ENCODE data around the gene ESPNL. TPM values are rescaled to one million over a fixed set of nuclear protein-coding genes. Genes with fewer than 3 reads are reported as not detected.

ESPNL gene
- total and polyA plus RNA-seq, 9 of the 15 experiments (the other 6 are each of a cell fraction or from before 2014, with no cell fraction given) = 0.03 to 0.09 (median 0.05) TPM; not detected in 3

DNA sequence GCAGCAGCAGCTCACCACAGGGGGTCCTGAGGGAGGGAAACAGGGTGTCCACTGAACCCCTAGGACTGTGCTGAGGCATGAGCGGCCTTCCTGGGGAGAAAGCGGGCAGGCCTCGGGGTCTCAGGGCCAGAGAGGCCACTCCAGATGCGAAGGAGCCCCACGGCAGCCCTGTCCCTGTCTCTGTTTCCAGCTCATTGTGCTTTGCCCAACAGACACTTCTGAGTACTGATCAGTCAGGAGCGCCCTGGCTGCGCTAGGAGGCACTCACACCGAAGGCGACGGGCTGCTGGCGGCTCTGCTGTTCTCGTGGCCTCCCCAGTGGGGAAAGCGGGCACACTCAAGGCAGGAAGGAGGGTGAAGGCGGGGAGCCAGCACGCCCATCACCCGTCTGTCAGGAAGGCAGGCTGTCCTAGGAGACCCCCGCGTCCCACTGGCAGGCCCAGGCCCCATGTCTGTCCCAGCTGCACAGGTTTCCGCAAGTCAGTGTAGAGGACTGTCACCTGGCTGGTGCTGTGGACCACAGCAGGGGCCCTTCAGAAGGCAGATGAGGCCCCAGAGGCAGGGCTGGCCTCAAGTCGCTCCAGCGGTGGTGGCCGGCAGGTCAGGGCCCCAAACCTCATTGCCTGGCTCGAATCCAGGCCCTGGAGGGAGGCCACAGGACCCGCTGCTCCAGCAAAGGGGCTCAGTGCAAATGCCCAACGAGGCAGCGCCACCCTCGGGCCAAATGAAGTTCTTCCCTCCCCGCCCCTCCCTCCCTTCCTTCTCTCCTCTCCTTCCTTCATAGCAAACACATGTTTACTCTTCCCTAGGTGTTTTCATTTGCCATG is 6.8 kb downstream of the ESPNL start:
- peak; percentile 78 for ATAC-seq
- in situ Hi-C loops (cut with MboI) = loop anchor here (10.0 kb wide), 1 partner anchor 252 kb away; the partner anchor contains the start of gene RAMP1
- BruUV-seq (replicated peaks) = no TSS peak
- peak overlapping the region; percentile 88 for H2AFZ ChIP-seq (ENCODE audit: low read depth, low read length)
- POLR2A ChIA-PET = no interaction called here
- DNase-seq (ENCODE audit: extremely low read depth in 1 of 4, low spot score in 3 of 4) = peak; percentile 63 to 75 (median 71)
- no peak overlapping the region for H3K27ac ChIP-seq (ENCODE audit: extremely low read depth, low read depth, low read length)
- CTCF ChIA-PET (ENCODE audit: low intra/inter-chr PET ratio) = interaction anchor here (0.7 to 1.8 kb wide), 2 partner anchors 184 to 249 kb away, joined by 3 to 5 read pairs; no protein-coding TSS in a partner anchor
- peaks cover 4 to 40% of the 10 kb centered on the region in 2 experiments; a peak in 3 of 5 replicates for H3K4me1 ChIP-seq (replicated peaks in 1 of 2; ENCODE audit: control insufficient read depth in 2 of 2, insufficient read depth in 2 of 2, low read length in 2 of 2)
- WGBS (ENCODE audit: insufficient coverage, low coverage, missing lambda C conversion rate) = 78% methylated on average over 13 of the region's 28 CpGs
- peak overlapping the region in 1 of 2 experiments; percentile 26; a peak in 2 of 4 replicates for H3K9ac ChIP-seq (ENCODE audit: insufficient read depth in 1 of 2, low read depth in 2 of 2, low read length in 2 of 2)
- no peaks in the 10 kb centered on the region for H3K9me1 ChIP-seq (ENCODE audit: control insufficient read depth, insufficient read depth, low read length)
- FAIRE-seq = no peak
- intact Hi-C loops (cut with micrococcal nuclease) = loop anchor here (2.0 to 5.0 kb wide), 2 partner anchors 138 to 185 kb away; no protein-coding TSS in a partner anchor
- H3K27me3 ChIP-seq (ENCODE audit: control insufficient read depth in 2 of 2, insufficient read depth in 2 of 2, low read length in 2 of 2) = no peaks in the 10 kb centered on the region
- H3K4me2 ChIP-seq (ENCODE audit: insufficient read depth, low read length) = peak overlapping the region; percentile 48
- H3K4me3 ChIP-seq = no peak overlapping the region
- H3K36me3 ChIP-seq (ENCODE audit: control insufficient read depth, insufficient read depth, low read length) = no peaks in the 10 kb centered on the region
- H4K20me1 ChIP-seq (replicated peaks; ENCODE audit: control insufficient read depth, insufficient read depth, low read length) = no peaks in the 10 kb centered on the region
- H3K79me2 ChIP-seq (ENCODE audit: control insufficient read depth, insufficient read depth, low read length) = no peaks in the 10 kb centered on the region
- H3K9me3 ChIP-seq (replicated peaks; ENCODE audit: control insufficient read depth, insufficient read depth, low read depth, low read length) = no peaks in the 10 kb centered on the region
- TF ChIP-seq MTA1 (IDR thresholded peaks at IDR 0.05; ENCODE audit: borderline replicate concordance) (no peak), ZSCAN29 (IDR thresholded peaks at IDR 0.05) (no peak), DLX4 (CRISPR knock-in tag; IDR thresholded peaks at IDR 0.05) (no peak), VEZF1 (CRISPR knock-in tag; IDR thresholded peaks at IDR 0.05) (peak; percentile 44; the same call in 1 of the 2 replicates), MAZ (CRISPR knock-in tag; conservative IDR thresholded peaks at IDR 0.05 in 1 of 2, IDR thresholded peaks at IDR 0.05 in 1 of 2) (peak in 1 of 2 experiments; percentile 80; a peak in 2 of 4 replicates)
- TF ChIP-seq, protein P1, sequence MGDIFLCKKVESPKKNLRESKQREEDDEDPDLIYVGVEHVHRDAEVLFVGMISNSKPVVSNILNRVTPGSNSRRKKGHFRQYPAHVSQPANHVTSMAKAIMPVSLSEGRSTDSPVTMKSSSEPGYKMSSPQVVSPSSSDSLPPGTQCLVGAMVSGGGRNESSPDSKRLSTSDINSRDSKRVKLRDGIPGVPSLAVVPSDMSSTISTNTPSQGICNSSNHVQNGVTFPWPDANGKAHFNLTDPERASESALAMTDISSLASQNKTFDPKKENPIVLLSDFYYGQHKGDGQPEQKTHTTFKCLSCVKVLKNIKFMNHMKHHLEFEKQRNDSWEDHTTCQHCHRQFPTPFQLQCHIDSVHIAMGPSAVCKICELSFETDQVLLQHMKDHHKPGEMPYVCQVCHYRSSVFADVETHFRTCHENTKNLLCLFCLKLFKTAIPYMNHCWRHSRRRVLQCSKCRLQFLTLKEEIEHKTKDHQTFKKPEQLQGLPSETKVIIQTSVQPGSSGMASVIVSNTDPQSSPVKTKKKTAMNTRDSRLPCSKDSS (IDR thresholded peaks at IDR 0.05; ENCODE audit: low read depth, partially characterized antibody) = no peak
- TF ChIP-seq, protein P2, sequence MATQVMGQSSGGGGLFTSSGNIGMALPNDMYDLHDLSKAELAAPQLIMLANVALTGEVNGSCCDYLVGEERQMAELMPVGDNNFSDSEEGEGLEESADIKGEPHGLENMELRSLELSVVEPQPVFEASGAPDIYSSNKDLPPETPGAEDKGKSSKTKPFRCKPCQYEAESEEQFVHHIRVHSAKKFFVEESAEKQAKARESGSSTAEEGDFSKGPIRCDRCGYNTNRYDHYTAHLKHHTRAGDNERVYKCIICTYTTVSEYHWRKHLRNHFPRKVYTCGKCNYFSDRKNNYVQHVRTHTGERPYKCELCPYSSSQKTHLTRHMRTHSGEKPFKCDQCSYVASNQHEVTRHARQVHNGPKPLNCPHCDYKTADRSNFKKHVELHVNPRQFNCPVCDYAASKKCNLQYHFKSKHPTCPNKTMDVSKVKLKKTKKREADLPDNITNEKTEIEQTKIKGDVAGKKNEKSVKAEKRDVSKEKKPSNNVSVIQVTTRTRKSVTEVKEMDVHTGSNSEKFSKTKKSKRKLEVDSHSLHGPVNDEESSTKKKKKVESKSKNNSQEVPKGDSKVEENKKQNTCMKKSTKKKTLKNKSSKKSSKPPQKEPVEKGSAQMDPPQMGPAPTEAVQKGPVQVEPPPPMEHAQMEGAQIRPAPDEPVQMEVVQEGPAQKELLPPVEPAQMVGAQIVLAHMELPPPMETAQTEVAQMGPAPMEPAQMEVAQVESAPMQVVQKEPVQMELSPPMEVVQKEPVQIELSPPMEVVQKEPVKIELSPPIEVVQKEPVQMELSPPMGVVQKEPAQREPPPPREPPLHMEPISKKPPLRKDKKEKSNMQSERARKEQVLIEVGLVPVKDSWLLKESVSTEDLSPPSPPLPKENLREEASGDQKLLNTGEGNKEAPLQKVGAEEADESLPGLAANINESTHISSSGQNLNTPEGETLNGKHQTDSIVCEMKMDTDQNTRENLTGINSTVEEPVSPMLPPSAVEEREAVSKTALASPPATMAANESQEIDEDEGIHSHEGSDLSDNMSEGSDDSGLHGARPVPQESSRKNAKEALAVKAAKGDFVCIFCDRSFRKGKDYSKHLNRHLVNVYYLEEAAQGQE (IDR thresholded peaks at IDR 0.05; ENCODE audit: borderline replicate concordance) = peak; percentile 45; the same call in 1 of the 2 replicates
- TF ChIP-seq, protein P2 (CRISPR knock-in tag; IDR thresholded peaks at IDR 0.05; ENCODE audit: low read depth) = no peak
